ENCODE results near the gene NBEAL2.
"Not testable (repeated sequence)": the region's sequence is repeated elsewhere in the genome, so short reads cannot be mapped to it uniquely, and the experiment has no call there.

Gene NBEAL2

DNA sequence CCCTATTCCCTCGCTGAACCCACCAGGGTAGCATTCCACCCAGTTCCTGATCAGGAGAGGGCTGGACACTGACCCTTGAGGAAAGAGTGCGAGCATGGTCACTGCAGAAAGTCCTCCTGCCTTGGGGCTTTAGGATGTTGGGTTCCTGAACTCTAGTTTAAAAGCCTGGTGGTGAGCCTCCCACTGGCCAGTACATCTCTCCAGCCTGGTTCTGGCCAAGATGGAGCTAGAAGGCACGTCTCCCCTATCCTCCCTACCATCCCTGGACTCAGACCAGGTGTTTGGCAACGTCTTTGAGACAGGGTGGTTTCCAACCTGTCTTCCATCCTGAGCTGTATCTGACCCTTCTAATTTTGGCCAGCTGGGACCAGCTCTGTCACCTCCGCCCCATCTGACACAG lies 31.4 kb downstream of the NBEAL2 start:
- no peak for DNase-seq (ENCODE audit: low spot score)

GRCh38 chr3:47011371-47011770 lies 31.9 kb downstream of the NBEAL2 start:
- DNase-seq (ENCODE audit: low spot score) = no peak

GRCh38 chr3:47012342-47013230 lies 33.1 kb downstream of the NBEAL2 start:
- no peak for DNase-seq (ENCODE audit: low spot score)

- DNase-seq (ENCODE audit: low spot score) = no peak
These were observed 33.8 kb downstream of the NBEAL2 start for GRCh38 chr3:47013231-47013630.

DNA sequence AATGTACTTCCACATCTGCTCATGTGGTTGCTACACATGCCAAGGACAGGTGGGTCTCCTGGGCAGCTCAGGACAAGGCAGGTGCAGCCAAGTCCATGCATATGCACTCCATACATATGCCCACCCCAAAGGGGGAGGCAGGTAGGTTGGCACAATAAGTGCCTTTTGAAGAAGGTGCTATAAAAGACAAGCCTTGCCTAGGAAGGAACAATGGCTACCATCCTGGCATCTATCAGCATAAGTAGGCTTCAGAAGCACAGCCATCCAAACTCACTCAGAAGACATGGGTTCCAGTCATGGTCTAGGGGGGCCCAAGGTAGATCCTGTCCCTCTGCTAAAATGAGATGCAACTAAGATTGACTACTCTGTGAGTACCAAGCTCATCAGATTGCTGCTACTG lies 34.6 kb downstream of the NBEAL2 start:
- no peak for DNase-seq (ENCODE audit: low spot score)

DNA sequence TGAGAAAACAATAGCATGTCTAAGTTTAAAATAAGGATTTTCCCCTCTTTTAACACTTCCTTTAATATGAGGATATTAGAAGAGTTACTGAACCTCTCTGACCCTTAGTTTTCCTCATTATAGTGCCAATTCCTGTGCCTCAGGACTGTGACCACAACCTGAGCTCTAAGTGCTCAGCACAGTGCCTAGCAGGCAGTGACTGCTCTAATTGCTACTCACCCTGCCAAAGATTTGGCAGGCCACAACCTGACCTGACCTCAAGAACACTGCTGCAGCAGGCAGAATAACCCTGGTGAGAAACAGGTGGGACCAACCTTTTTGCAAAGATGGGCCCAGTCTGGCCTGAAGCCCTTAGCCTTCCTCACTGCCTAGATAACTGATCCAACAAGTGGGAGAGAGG lies 35.7 kb downstream of the NBEAL2 start:
- DNase-seq (ENCODE audit: low spot score) = no peak

DNA sequence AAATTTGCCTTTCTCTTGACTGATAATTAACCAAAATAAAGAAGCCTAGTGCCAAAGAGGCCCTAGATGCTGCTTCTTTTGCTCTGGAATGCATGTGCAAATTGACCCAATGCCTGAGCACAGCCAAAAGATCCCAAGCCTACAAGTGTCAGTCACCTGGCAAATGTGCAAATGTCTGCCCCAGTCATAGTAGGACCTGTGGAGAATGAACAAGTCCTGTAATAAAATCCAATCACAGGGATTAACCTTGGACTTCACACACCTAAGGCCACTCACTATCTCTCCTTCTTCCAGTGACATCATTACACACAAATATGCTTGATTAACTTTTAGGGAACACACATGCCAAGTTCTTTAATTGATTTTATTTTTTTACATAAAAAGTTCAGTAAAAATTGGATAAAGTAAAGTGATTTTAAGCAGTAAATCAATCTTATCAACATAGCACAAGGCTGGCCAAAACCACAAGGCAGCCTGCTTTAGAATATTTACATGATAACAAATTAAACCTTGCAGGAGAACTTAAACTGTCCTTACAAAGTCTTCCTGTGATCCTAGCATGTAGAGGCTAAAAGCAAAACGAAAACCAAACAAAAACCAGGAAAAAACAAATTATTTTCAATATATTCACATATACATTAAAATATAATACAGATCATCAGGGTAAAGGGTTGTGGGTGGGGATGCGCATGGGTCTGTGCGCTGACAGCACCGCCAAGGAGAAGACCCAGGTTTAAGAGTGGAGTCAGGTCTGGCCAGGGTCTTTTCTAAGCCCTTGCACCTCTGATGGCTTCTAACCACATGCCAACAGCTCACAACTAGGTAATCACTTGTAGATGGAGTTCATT lies 36.8 kb downstream of the NBEAL2 start:
- no peak for DNase-seq (ENCODE audit: low spot score)

DNA sequence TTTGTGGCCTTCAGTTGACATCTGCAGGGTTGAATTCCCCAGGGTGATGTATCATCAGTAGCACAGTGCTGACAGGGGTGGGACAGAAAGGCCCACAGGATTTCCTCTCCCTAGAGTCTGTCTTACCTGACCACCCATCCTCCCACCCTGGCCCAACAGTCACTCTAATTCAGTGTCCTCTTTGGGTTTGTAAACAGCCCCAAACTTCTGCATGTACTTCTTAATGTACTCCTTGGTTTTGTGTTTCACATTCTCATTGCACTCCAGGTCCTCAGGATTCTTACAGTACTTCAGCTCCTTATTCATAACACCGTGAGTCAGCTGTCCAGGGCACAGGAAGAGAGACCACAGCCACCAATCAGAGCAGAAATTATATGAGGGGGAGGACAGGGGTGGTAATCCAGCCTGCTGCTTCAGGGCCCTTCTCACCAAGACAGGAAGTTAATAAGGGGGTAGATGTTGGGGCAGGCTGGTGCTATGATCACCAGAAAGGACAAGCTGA lies 37.5 kb downstream of the NBEAL2 start:
- no peak for DNase-seq (ENCODE audit: low spot score)

- DNase-seq (ENCODE audit: low spot score) = no peak
These were observed 38.2 kb downstream of the NBEAL2 start for GRCh38 chr3:47017504-47018268.

DNA sequence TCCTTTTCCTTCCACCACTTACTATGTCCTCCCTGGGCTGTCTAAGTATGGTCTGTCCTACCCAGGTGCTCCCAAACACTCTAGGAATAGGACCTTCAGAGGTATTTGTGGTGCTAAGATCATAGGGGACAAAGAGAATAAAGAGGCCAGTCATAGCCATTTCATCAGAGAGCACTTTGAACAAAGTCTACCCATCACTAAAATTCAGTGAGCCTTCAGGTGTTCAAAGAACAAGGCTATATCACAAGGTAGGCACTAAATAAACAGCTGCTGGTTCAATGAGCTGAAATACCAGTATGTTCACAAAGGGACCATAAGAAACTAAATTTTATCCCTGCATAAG lies 38.8 kb downstream of the NBEAL2 start:
- DNase-seq (ENCODE audit: low spot score) = no peak

- no peak for DNase-seq (ENCODE audit: low spot score)
These were observed 39.7 kb downstream of the NBEAL2 start for GRCh38 chr3:47019201-47019600.

DNA sequence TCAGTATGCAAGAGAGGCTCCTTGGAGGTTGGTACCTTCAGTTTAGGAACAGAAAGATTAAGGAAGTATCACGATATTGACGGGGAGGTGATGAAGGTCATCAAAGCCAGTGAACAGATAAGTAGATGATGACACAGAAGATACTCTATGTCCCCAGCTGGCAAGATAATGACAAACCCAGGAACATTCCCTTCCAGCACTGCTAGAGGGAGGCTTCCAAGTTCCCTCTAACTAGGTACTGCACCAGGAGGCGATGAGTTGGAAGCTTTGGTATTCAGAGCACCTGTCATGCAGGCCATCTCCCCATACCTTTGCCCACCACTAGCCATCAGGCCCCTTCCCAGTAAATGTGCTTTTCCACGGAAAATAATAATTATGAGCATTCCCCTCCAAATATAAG lies 40.8 kb downstream of the NBEAL2 start:
- no peak for DNase-seq (ENCODE audit: low spot score)

DNA sequence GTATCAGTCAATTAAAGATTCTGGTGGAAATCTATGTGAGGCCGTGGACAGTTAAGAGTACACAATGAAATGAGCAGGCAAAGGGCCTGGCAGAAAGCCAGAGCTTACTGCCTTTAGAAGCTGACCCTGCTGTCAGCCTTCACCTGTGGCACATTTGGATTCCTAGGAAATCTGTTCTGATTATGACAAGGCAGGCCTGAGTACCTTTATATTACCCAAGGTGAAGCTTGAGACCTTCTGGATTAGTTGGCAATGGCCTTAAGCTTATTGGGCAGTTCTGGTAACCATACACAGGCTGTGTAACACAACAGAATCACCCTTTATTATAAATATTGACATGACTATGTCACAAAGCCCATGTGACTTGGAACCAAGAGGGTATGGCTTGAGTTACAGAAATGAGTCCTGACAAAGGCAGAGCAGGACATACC lies 43.2 kb downstream of the NBEAL2 start:
- no peak for DNase-seq (ENCODE audit: low spot score)

GRCh38 chr3:47024932-47025331 lies 45.5 kb downstream of the NBEAL2 start:
- DNase-seq (ENCODE audit: low spot score) = no peak

DNA sequence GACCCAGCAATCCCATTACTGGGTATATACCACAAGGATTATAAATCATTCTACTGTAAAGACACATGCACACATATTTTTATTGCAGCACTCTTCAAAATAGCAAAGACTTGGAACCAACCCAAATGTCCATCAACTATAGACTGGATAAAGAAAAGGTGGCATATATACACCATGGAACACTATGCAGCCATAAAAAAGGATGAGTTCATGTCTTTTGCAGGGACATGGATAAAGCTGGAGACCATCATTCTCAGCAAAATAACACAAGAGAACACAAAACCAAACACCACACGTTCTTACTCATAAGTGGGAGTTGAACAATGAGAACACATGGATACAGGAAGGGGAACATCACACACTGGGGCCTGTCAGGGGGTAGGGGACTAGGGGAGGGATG lies 47.0 kb downstream of the NBEAL2 start:
- DNase-seq (ENCODE audit: low spot score) = not testable (repeated sequence)

DNA sequence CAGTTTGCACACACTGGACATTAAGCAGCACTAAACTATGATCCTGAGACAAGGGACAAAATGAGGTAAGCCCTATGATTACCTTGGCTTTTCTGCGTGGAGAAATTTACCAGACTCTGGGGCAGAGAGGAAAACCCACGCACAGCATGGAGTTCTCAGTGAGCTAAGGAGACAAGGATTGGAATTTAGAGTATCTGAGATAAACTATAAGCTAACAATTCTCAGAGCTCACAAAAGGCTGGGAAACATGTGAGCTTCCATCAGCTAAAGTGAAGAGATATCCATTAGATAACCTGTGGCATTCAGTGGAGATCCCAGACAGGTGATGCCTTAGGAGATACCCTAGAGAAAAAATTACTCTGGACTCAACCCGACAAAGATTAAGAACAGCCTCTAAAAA lies 48.7 kb downstream of the NBEAL2 start:
- DNase-seq (ENCODE audit: low spot score) = no peak

- DNase-seq (ENCODE audit: low spot score) = no peak
These were observed 49.2 kb downstream of the NBEAL2 start for GRCh38 chr3:47028667-47029066.

DNA sequence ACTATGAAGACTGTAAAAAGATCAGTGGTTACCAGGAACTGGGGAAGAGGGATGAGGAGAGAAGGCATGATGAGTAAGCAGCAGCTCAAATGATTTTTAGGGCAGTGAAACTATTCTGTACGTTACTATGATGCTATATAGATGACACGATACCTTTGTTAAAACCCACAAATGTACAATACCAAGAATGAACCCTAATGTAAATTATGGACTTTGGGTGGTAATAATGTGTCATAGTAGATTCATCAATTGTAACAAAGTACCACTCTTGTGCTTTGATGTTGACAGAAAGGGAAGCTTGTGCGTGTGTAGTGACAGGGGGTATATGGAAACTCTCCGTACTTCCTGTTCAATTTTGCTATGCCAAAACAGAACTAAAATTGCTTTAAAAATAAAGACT lies 51.6 kb downstream of the NBEAL2 start:
- DNase-seq (ENCODE audit: low spot score) = not testable (repeated sequence)

- DNase-seq (ENCODE audit: low spot score) = no peak
These were observed 55.5 kb downstream of the NBEAL2 start for GRCh38 chr3:47034868-47035489.

- no peak for DNase-seq (ENCODE audit: low spot score)
These were observed 56.2 kb downstream of the NBEAL2 start for GRCh38 chr3:47035645-47036044.

DNA sequence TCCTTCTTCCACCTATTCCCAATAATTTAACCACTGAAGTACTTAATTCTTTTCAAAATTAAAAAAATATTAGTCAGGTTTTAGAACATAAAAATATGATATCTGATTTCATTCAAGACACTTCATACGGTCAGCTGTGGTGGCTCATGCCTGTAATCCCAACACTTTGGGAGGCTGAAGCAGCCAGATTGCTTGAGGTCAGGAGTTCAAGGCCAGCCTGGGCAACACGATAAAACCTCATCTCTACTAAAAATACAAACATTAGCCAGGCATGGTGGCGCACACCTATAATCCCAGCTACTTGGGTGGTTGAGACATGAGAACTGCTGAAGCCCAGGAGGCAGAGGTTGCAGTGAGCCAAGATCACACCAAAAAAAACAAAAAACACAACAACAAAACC lies 56.7 kb downstream of the NBEAL2 start:
- DNase-seq (ENCODE audit: low spot score) = no peak

Measured in SK-N-DZ (cell line).